Astrocyte of the spinal cord (primary cell): ENCODE results near the gene RIT1.

Source experiments
- DNase-seq: peaks from one replicate; pipeline ENCODE4 v3.0.0; 2011; ENCODE audit warnings: low read depth, low spot score
- H3K4me3 ChIP-seq: 2 replicates; pipeline ENCODE4 v1.5.1; 2011; ENCODE audit warnings: low read depth, mild to moderate bottlenecking, low read length, moderate library complexity
- CTCF ChIP-seq: IDR thresholded peaks from 2 replicates; pipeline ENCODE4 v1.5.1; 2012; ENCODE audit warnings: low read depth, mild to moderate bottlenecking, low read length, inconsistent platforms
- in situ Hi-C: cut with HindIII; loops from 2 replicates; pipeline ENCODE4 v1.10.0; 2017; ENCODE audit warnings: low sequenced_read_pairs

The RIT1 gene

GRCh38 chr1:155880251-155880650, 30.9 kb downstream of the RIT1 start:
- in situ Hi-C loops, result no loop called here
- no peak for DNase-seq
- H3K4me3 ChIP-seq, result no peak overlapping the region
- no peak for TF ChIP-seq CTCF

- TF ChIP-seq CTCF, result no peak
- no peak overlapping the region for H3K4me3 ChIP-seq
- no peak for DNase-seq
- in situ Hi-C loops, result no loop called here
Measured at GRCh38 chr1:155877945-155878344, 33.2 kb downstream of the RIT1 start.

GRCh38 chr1:155873860-155874259, 37.3 kb downstream of the RIT1 start:
- in situ Hi-C loops, result no loop called here
- DNase-seq, result peak; percentile 86
- TF ChIP-seq CTCF, result no peak
- H3K4me3 ChIP-seq, result no peak overlapping the region

GRCh38 chr1:155872527-155872926, 38.6 kb downstream of the RIT1 start:
- no peak for DNase-seq
- no peak for TF ChIP-seq CTCF
- H3K4me3 ChIP-seq, result no peak overlapping the region
- in situ Hi-C loops, result no loop called here

GRCh38 chr1:155871390-155871789, 39.8 kb downstream of the RIT1 start:
- peak; percentile 32 for DNase-seq
- TF ChIP-seq CTCF, result no peak
- no peak overlapping the region for H3K4me3 ChIP-seq
- in situ Hi-C loops, result no loop called here

- in situ Hi-C loops, result no loop called here
- TF ChIP-seq CTCF, result no peak
Measured at GRCh38 chr1:155867766-155868165, 43.4 kb downstream of the RIT1 start.

GRCh38 chr1:155864393-155864792, 46.8 kb downstream of the RIT1 start:
- no peak overlapping the region for H3K4me3 ChIP-seq
- in situ Hi-C loops, result no loop called here
- no peak for TF ChIP-seq CTCF

More at GRCh38 chr1:155867766-155868165, 43.4 kb downstream of the RIT1 start:
- H3K4me3 ChIP-seq, result no peak overlapping the region
- DNase-seq, result no peak

More at GRCh38 chr1:155864393-155864792, 46.8 kb downstream of the RIT1 start:
- DNase-seq, result no peak
